ENCODE data around the gene KRT75.
"Not testable (repeated sequence)": the region's sequence is repeated elsewhere in the genome, so short reads cannot be mapped to it uniquely, and the experiment has no call there.

Gene KRT75

GRCh38 chr12:52434081-52434733 lies at the start of gene KRT75:
TSS of gene KRT75 (minus strand) at chr12:52434371. CDS start at chr12:52434304, 67 bp downstream.
- DNase-seq, result no peak

GRCh38 chr12:52480073-52480472 lies 45.9 kb upstream of the KRT75 start:
- no peak for DNase-seq

GRCh38 chr12:52477651-52478050 lies 43.5 kb upstream of the KRT75 start:
- DNase-seq, result no peak

GRCh38 chr12:52474212-52474611 lies 40.0 kb upstream of the KRT75 start:
- DNase-seq, result no peak

GRCh38 chr12:52473768-52474167 lies 39.6 kb upstream of the KRT75 start, which contains the start of gene KRT6C:
TSS of gene KRT6C (minus strand) at chr12:52473805. CDS start at chr12:52473737, 68 bp downstream.
- no peak for DNase-seq

- DNase-seq, result no peak
These were observed 35.7 kb upstream of the KRT75 start for GRCh38 chr12:52469853-52470252.

GRCh38 chr12:52464897-52465296 lies 30.7 kb upstream of the KRT75 start:
- no peak for DNase-seq

GRCh38 chr12:52461693-52462092 lies 27.5 kb upstream of the KRT75 start:
- no peak for DNase-seq

GRCh38 chr12:52458861-52459260 lies 24.7 kb upstream of the KRT75 start:
- DNase-seq, result no peak

- no peak for DNase-seq
These were observed 21.6 kb upstream of the KRT75 start for GRCh38 chr12:52455821-52456220.

GRCh38 chr12:52454411-52455201 lies 20.4 kb upstream of the KRT75 start:
- DNase-seq, result no peak

GRCh38 chr12:52452101-52452500 lies 17.9 kb upstream of the KRT75 start, which contains the start of gene KRT6B:
TSS of gene KRT6B (minus strand) at chr12:52452146. CDS start at chr12:52452078, 68 bp downstream.
- no peak for DNase-seq

- no peak for DNase-seq
These were observed 14.1 kb upstream of the KRT75 start for GRCh38 chr12:52448228-52448627.

GRCh38 chr12:52447196-52447595 lies 13.0 kb upstream of the KRT75 start:
- not testable (repeated sequence) for DNase-seq

GRCh38 chr12:52446367-52447045 lies 12.3 kb upstream of the KRT75 start:
- no peak for DNase-seq

- no peak for DNase-seq
These were observed 11.7 kb upstream of the KRT75 start for GRCh38 chr12:52445876-52446275.

GRCh38 chr12:52444647-52445595 lies 10.8 kb upstream of the KRT75 start:
- DNase-seq, result no peak

GRCh38 chr12:52443966-52444365 lies 9.8 kb upstream of the KRT75 start:
- DNase-seq, result no peak

- DNase-seq, result no peak
These were observed 8.5 kb upstream of the KRT75 start for GRCh38 chr12:52442600-52443061.

- no peak for DNase-seq
These were observed 7.2 kb upstream of the KRT75 start for GRCh38 chr12:52441320-52441911.

- no peak for DNase-seq
These were observed 6.7 kb upstream of the KRT75 start for GRCh38 chr12:52440821-52441319.

GRCh38 chr12:52439845-52440244 lies 5.7 kb upstream of the KRT75 start:
- no peak for DNase-seq
